Measurements from ENCODE around the gene SDF2L1. TPM values are rescaled to one million over a fixed set of nuclear protein-coding genes. Genes with fewer than 3 reads are reported as not detected.
A peak's percentile ranks its signal among the peaks of the same experiment; 100 is the strongest.

SDF2L1 gene
- total and polyA plus RNA-seq, 9 of the 15 experiments (the other 6 are each of a cell fraction or from before 2014, with no cell fraction given) = 15.1 to 989 (median 124) TPM

GRCh38 chr22:21623648-21623970 is 18.5 kb upstream of the SDF2L1 start:
- Histone ChIP-seq H4K20me1 (replicated peaks; ENCODE audit: control insufficient read depth, insufficient read depth, low read length) (peaks cover 79% of the 10 kb centered on the region), H3K9me1 (ENCODE audit: control insufficient read depth, insufficient read depth, low read length) (peaks cover 41% of the 10 kb centered on the region), H3K9ac (ENCODE audit: insufficient read depth in 1 of 2, low read depth in 2 of 2, low read length in 2 of 2) (peak overlapping the region in 1 of 2 experiments; percentile 58; a peak in 2 of 4 replicates), H3K4me2 (ENCODE audit: insufficient read depth, low read length) (no peak overlapping the region), H2AFZ (ENCODE audit: low read depth, low read length) (no peak overlapping the region), H3K36me3 (ENCODE audit: control insufficient read depth, insufficient read depth, low read length) (peaks cover 94% of the 10 kb centered on the region), H3K79me2 (ENCODE audit: control insufficient read depth, insufficient read depth, low read length) (peaks cover 94% of the 10 kb centered on the region), H3K4me3 (no peak overlapping the region), H3K9me3 (replicated peaks; ENCODE audit: control insufficient read depth, insufficient read depth, low read depth, low read length) (no peaks in the 10 kb centered on the region), H3K27ac (ENCODE audit: extremely low read depth, low read depth, low read length) (no peak overlapping the region), H3K4me1 (replicated peaks in 1 of 2; ENCODE audit: control insufficient read depth in 2 of 2, insufficient read depth in 2 of 2, low read length in 2 of 2) (peaks cover 33 to 64% of the 10 kb centered on the region in 2 experiments), H3K27me3 (ENCODE audit: control insufficient read depth in 2 of 2, insufficient read depth in 2 of 2, low read length in 2 of 2) (no peaks in the 10 kb centered on the region)
- FAIRE-seq (no peak), ATAC-seq (no peak), DNase-seq (ENCODE audit: extremely low read depth in 1 of 4, low spot score in 3 of 4) (no peak)
- POLR2A ChIA-PET = interaction anchor here (0.7 to 76.8 kb wide), 9 partner anchors 4 to 343 kb away, joined by 3 to 4622 read pairs (median 6); partner anchors contain the start of genes CCDC116, PPIL2, SDF2L1 and YDJC
- CTCF ChIA-PET (ENCODE audit: low intra/inter-chr PET ratio) = interaction anchor here (0.8 to 2.6 kb wide), 2 partner anchors 18 to 23 kb away, joined by 4 to 40 read pairs; partner anchors contain the start of gene SDF2L1
- no TSS peak for BruUV-seq (replicated peaks)
- WGBS (ENCODE audit: insufficient coverage, low coverage, missing lambda C conversion rate) = 88% methylated on average over 7 of the region's 7 CpGs
- intact Hi-C loops (cut with micrococcal nuclease) = no loop called here
- TF ChIP-seq TFE3 (CRISPR knock-in tag; IDR thresholded peaks at IDR 0.05) (no peak), ZZZ3 (IDR thresholded peaks at IDR 0.05) (no peak), MLX (CRISPR knock-in tag; conservative IDR thresholded peaks at IDR 0.05) (peak in 1 of 2 experiments; percentile 87; a peak in 1 of 4 replicates)
- in situ Hi-C loops (cut with MboI) = no loop called here
